IMR-90 (cell line): Measurements from ENCODE around the gene SNX25. TPM values are rescaled to one million over a fixed set of nuclear protein-coding genes. Genes with fewer than 3 reads are reported as not detected.

Experiments
- ATAC-seq: fragments of 200-7000 bp; cut with Tn5 transposase; 2 replicates; pipeline ENCODE4 v1.9.1; 2020; ENCODE audit warnings: low read depth, mild to moderate bottlenecking, moderate library complexity
- BruUV-seq: library from RNA; stranded (reverse); fragments of 400-500 nt; replicated peaks from 2 replicates; lab custom pipeline; 2021; lab: Mats Ljungman, UMichigan
- CTCF ChIA-PET: fragments of 300-600 bp; formaldehyde crosslinking; extraction: SDS; loops from one replicate; lab custom pipeline; 2021; ENCODE audit warnings: antibody characterized with exemption; lab: Yijun Ruan, JAX
- POLR2A ChIA-PET: fragments of 300-600 bp; sonication (Branson Sonifier 250); formaldehyde crosslinking; loops from one replicate; lab custom pipeline; 2022; ENCODE audit warnings: antibody characterized with exemption; ENCODE audit not compliant: unreplicated experiment; lab: Charles Lee
- DNase-seq: peaks from one replicate; pipeline ENCODE4 v3.0.0; 2013
- H2AFZ ChIP-seq: replicated peaks from 2 replicates; pipeline ENCODE3; 2013; ENCODE audit warnings: low read length, mild to moderate bottlenecking; ENCODE audit not compliant: poor library complexity
- H2AK5ac ChIP-seq: 2 replicates; pipeline ENCODE4 v1.6.1; 2013; ENCODE audit warnings: low read depth, low read length, inconsistent platforms
- H2AK9ac ChIP-seq: replicated peaks from 2 replicates; pipeline ENCODE3; 2013; ENCODE audit warnings: mild to moderate bottlenecking, low read depth, low read length, moderate library complexity; ENCODE audit not compliant: poor library complexity
- H2BK120ac ChIP-seq: 2 replicates; pipeline ENCODE4 v1.6.1; 2013; ENCODE audit warnings: low read depth, low read length, inconsistent platforms
- H2BK15ac ChIP-seq: 3 replicates; pipeline ENCODE4 v1.6.1; 2013; ENCODE audit warnings: low read depth, low read length, inconsistent platforms
- H2BK20ac ChIP-seq: 2 replicates; pipeline ENCODE4 v1.6.1; 2013; ENCODE audit warnings: low read depth, mild to moderate bottlenecking, inconsistent platforms, low read length, moderate library complexity
- H2BK5ac ChIP-seq: 2 replicates; pipeline ENCODE4 v1.6.1; 2013; ENCODE audit warnings: mild to moderate bottlenecking, low read depth, low read length, inconsistent platforms; ENCODE audit not compliant: poor library complexity, severe bottlenecking
- H3K14ac ChIP-seq: replicated peaks from 2 replicates; pipeline ENCODE4 v1.6.1; 2013; ENCODE audit warnings: low read depth, low read length, inconsistent platforms
- H3K18ac ChIP-seq: 2 replicates; pipeline ENCODE4 v1.6.1; 2013; ENCODE audit warnings: low read depth, low read length, control low read depth
- H3K23ac ChIP-seq: 2 replicates; pipeline ENCODE4 v1.6.1; 2013; ENCODE audit warnings: low read depth, low read length, inconsistent platforms
- H3K27ac ChIP-seq: 2 replicates; pipeline ENCODE4 v1.5.1; 2013; ENCODE audit warnings: mild to moderate bottlenecking, control low read depth, low read length; ENCODE audit not compliant: insufficient read depth
- H3K27me3 ChIP-seq: 2 replicates; pipeline ENCODE4 v1.6.1; 2013; ENCODE audit warnings: low read length; ENCODE audit not compliant: control insufficient read depth, insufficient read depth
- H3K36me3 ChIP-seq: 2 replicates; pipeline ENCODE4 v1.6.1; 2013; ENCODE audit warnings: low read length, mixed read lengths; ENCODE audit not compliant: control insufficient read depth, insufficient read depth
- H3K4ac ChIP-seq: 2 replicates; pipeline ENCODE4 v1.6.1; 2013; ENCODE audit warnings: low read depth, low read length, inconsistent platforms
- H3K4me1 ChIP-seq: 2 replicates; pipeline ENCODE4 v1.6.1; 2013; ENCODE audit warnings: low read length, mixed read lengths; ENCODE audit not compliant: control insufficient read depth, insufficient read depth
- H3K4me2 ChIP-seq: 2 replicates; pipeline ENCODE4 v1.6.1; 2013; ENCODE audit warnings: low read depth, mild to moderate bottlenecking, control low read depth, low read length, moderate library complexity
- H3K4me3 ChIP-seq: 2 replicates; pipeline ENCODE4 v1.5.1; 2013; ENCODE audit warnings: low read depth, mild to moderate bottlenecking, control low read depth, low read length, moderate library complexity; ENCODE audit not compliant: insufficient read depth
- H3K56ac ChIP-seq: 2 replicates; pipeline ENCODE4 v1.6.1; 2013; ENCODE audit warnings: low read length, inconsistent platforms; ENCODE audit not compliant: insufficient read depth; ENCODE audit errors: extremely low read depth
- H3K79me1 ChIP-seq, 2 experiments: 2 replicates each; pipeline ENCODE4 v1.6.1; 2013; ENCODE audit warnings: low read length in 2 of 2, inconsistent platforms in 1 of 2, low read depth in 1 of 2
- H3K9ac ChIP-seq: 2 replicates; pipeline ENCODE4 v1.6.1; 2013; ENCODE audit warnings: low read depth, low read length, control low read depth
- H3K9me1 ChIP-seq: 2 replicates; pipeline ENCODE4 v1.6.1; 2013; ENCODE audit warnings: low read length, inconsistent platforms; ENCODE audit not compliant: insufficient read depth
- H3K9me3 ChIP-seq: 2 replicates; pipeline ENCODE4 v1.6.1; 2013; ENCODE audit warnings: low read length; ENCODE audit not compliant: control insufficient read depth, insufficient read depth
- H4K20me1 ChIP-seq: 2 replicates; pipeline ENCODE4 v1.6.1; 2013; ENCODE audit warnings: low read length, inconsistent platforms; ENCODE audit not compliant: insufficient read depth
- H4K5ac ChIP-seq: 2 replicates; pipeline ENCODE4 v1.6.1; 2013; ENCODE audit warnings: mild to moderate bottlenecking, low read depth, low read length, control low read depth
- H4K8ac ChIP-seq, 2 experiments: 2 replicates each; pipeline ENCODE4 v1.6.1; 2013; ENCODE audit warnings: low read depth in 2 of 2, low read length in 2 of 2, control low read depth in 1 of 2, inconsistent platforms in 1 of 2
- H4K91ac ChIP-seq: 2 replicates; pipeline ENCODE4 v1.6.1; 2013; ENCODE audit warnings: low read depth, low read length, inconsistent platforms; ENCODE audit not compliant: insufficient read depth
- BHLHE40 ChIP-seq: fragments of 150-350 bp; IDR thresholded peaks from 2 replicates; pipeline ENCODE4 v1.6.1; 2016; ENCODE audit warnings: mild to moderate bottlenecking, low read depth, low read length
- CEBPB ChIP-seq: IDR thresholded peaks from 2 replicates; pipeline ENCODE4 v1.6.1; 2012; ENCODE audit warnings: low read depth, low read length, improper control_type of control experiment
- CHD1 ChIP-seq: IDR thresholded peaks from 2 replicates; pipeline ENCODE4 v1.6.1; 2012; ENCODE audit warnings: low read depth, low read length, improper control_type of control experiment
- MAZ ChIP-seq: IDR thresholded peaks from 2 replicates; pipeline ENCODE4 v1.6.1; 2012; ENCODE audit warnings: low read depth, mild to moderate bottlenecking, low read length, improper control_type of control experiment, moderate library complexity, borderline replicate concordance
- MXI1 ChIP-seq: IDR thresholded peaks from 2 replicates; pipeline ENCODE4 v1.6.1; 2012; ENCODE audit warnings: low read depth, mild to moderate bottlenecking, low read length, moderate library complexity, borderline replicate concordance
- NFE2L2 ChIP-seq: fragments of 150-350 bp; IDR thresholded peaks from 2 replicates; pipeline ENCODE4 v1.6.1; 2016; ENCODE audit warnings: low read depth, mild to moderate bottlenecking, low read length
- POLR2A ChIP-seq: IDR thresholded peaks from 2 replicates; pipeline ENCODE4 v1.6.1; 2012; ENCODE audit warnings: mild to moderate bottlenecking, low read depth, low read length
- SMC3 ChIP-seq: fragments of 150-350 bp; IDR thresholded peaks from 2 replicates; pipeline ENCODE4 v1.6.1; 2016; ENCODE audit warnings: low read depth, mild to moderate bottlenecking, antibody characterized with exemption, low read length, moderate library complexity
- USF2 ChIP-seq: fragments of 150-350 bp; IDR thresholded peaks from 2 replicates; pipeline ENCODE4 v1.6.1; 2017; ENCODE audit warnings: mild to moderate bottlenecking, antibody characterized with exemption, low read length, low read depth
- WGBS, 2 experiments: methylation state at CpG; one replicate each; pipeline versions ENCODE4 v1.1.5 to v1.1.7; 2013; ENCODE audit warnings: missing lambda C conversion rate in 2 of 2; ENCODE audit not compliant: insufficient read length in 1 of 2; ENCODE audit errors: extremely low coverage in 2 of 2; 5-methylcytosine and 5-hydroxymethylcytosine counted together
- dilution Hi-C: fragments of 300-500 bp; cut with HindIII; formaldehyde crosslinking; loops from one replicate; pipeline ENCODE4 v1.14.3; 2018; ENCODE audit warnings: low sequenced_read_pairs; ENCODE audit not compliant: unreplicated experiment
- in situ Hi-C: fragments of 300-500 bp; cut with MboI; formaldehyde crosslinking; loops from 3 replicates; pipeline ENCODE4 v1.14.3; 2019; ENCODE audit warnings: low sequenced_read_pairs, inconsistent platforms, mixed read lengths
- intact Hi-C: fragments of 100-400 bp; cut with micrococcal nuclease; formaldehyde crosslinking; loops from 2 replicates; pipeline ENCODE4 v1.10.0; 2022
- polyA plus RNA-seq, 3 experiments: library from polyadenylated mRNA; depleted of rRNA; stranded (reverse); fragments of >200 nt; gene quantifications; 2 replicates each; pipeline ENCODE4 v1.2.3, GENCODE V29; 2012; ENCODE audit warnings: low replicate concordance in 1 of 3
- total RNA-seq: library from RNA; depleted of rRNA; stranded (reverse); fragments of >200 nt; gene quantifications from 2 replicates; pipeline ENCODE4 v1.2.3, GENCODE V29; 2012
- TF ChIP-seq, protein P1 (sequence below): conservative IDR thresholded peaks from 2 replicates; pipeline ENCODE4 v1.5.1; 2012; ENCODE audit warnings: mild to moderate bottlenecking, low read depth, low read length, improper control_type of control experiment

The SNX25 gene
- total and polyA plus RNA-seq, 2 of the 4 experiments (the other 2 are of a cell fraction): 11.4 to 28.3 TPM

GRCh38 chr4:185270885-185271284, 61.5 kb downstream of the SNX25 start:
- no peak overlapping the region for H3K4ac ChIP-seq
- H4K8ac ChIP-seq: no peak overlapping the region
- H3K4me2 ChIP-seq: no peak overlapping the region
- no peaks in the 10 kb centered on the region for H3K27me3 ChIP-seq
- ChIA-PET CTCF (no interaction called here), POLR2A (no interaction called here)
- intact Hi-C loops (no loop called here), in situ Hi-C loops (no loop called here), dilution Hi-C loops (no loop called here)
- no peak overlapping the region for H3K18ac ChIP-seq
- H2BK20ac ChIP-seq: no peak overlapping the region
- no peak overlapping the region for H3K56ac ChIP-seq
- H2BK120ac ChIP-seq: no peak overlapping the region
- no peak overlapping the region for H3K27ac ChIP-seq
- no peak overlapping the region for H3K23ac ChIP-seq
- no peak overlapping the region for H3K9ac ChIP-seq
- no peak overlapping the region for H3K4me3 ChIP-seq
- H3K14ac ChIP-seq: no peak overlapping the region
- no peak overlapping the region for H2BK15ac ChIP-seq
- no CpG with 5 or more reads among the region's 6 CpGs for WGBS, 2 experiments
- H3K4me1 ChIP-seq: peaks cover 5% of the 10 kb centered on the region; the same call in 1 of the 2 replicates
- H3K9me1 ChIP-seq: peaks cover 7% of the 10 kb centered on the region
- H4K5ac ChIP-seq: no peak overlapping the region
- H2AK5ac ChIP-seq: no peak overlapping the region
- H2AK9ac ChIP-seq: no peak overlapping the region
- H3K36me3 ChIP-seq: peaks cover 2% of the 10 kb centered on the region; the same call in 1 of the 2 replicates
- peaks cover 18% of the 10 kb centered on the region in 2 experiments; a peak in 3 of 4 replicates for H3K79me1 ChIP-seq
- H4K91ac ChIP-seq: no peak overlapping the region
- no peak overlapping the region for H2AFZ ChIP-seq
- no TSS peak for BruUV-seq
- ATAC-seq (no peak), DNase-seq (no peak)
- no peak overlapping the region for H2BK5ac ChIP-seq
- H4K20me1 ChIP-seq: 0 out of 2 replicates have a peak, but pooled peaks cover 4% of the 10 kb centered on the region
- TF ChIP-seq NFE2L2 (no peak), POLR2A (no peak), BHLHE40 (no peak), USF2 (no peak), MXI1 (no peak), CHD1 (no peak), CEBPB (no peak), MAZ (no peak), SMC3 (no peak)
- TF ChIP-seq, protein P1, sequence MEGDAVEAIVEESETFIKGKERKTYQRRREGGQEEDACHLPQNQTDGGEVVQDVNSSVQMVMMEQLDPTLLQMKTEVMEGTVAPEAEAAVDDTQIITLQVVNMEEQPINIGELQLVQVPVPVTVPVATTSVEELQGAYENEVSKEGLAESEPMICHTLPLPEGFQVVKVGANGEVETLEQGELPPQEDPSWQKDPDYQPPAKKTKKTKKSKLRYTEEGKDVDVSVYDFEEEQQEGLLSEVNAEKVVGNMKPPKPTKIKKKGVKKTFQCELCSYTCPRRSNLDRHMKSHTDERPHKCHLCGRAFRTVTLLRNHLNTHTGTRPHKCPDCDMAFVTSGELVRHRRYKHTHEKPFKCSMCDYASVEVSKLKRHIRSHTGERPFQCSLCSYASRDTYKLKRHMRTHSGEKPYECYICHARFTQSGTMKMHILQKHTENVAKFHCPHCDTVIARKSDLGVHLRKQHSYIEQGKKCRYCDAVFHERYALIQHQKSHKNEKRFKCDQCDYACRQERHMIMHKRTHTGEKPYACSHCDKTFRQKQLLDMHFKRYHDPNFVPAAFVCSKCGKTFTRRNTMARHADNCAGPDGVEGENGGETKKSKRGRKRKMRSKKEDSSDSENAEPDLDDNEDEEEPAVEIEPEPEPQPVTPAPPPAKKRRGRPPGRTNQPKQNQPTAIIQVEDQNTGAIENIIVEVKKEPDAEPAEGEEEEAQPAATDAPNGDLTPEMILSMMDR: no peak
- no peaks in the 10 kb centered on the region for H3K9me3 ChIP-seq
